Adrenal gland (tissue), 5 donors: ENCODE measurements around the gene CTNS.

ENCODE experiments used
- POLR2A ChIP-seq, 2 donors: fragments of 450-650 bp; IDR thresholded peaks; one replicate each; pipeline ENCODE4 v1.6.1; 2017; ENCODE audit warnings: antibody characterized with exemption in 2 of 2, mild to moderate bottlenecking in 2 of 2, moderate library complexity in 1 of 2
- TF ChIP-seq, protein P1 (sequence below), 6 experiments: fragments of 450-650 bp in 4 of 6; fragments of 200-600 bp in 2 of 6; sonication (generic) in 1 of 6; IDR thresholded peaks; 1 replicate in 5 of 6; 2 replicates in 1 of 6; pipeline versions ENCODE4 v1.5.1 to v1.8.0; 2016 to 2021; ENCODE audit warnings: antibody characterized with exemption in 6 of 6, mild to moderate bottlenecking in 2 of 6, moderate library complexity in 1 of 6
- donor health status: DM: no; HTN: no; CAD: no.

DNA sequence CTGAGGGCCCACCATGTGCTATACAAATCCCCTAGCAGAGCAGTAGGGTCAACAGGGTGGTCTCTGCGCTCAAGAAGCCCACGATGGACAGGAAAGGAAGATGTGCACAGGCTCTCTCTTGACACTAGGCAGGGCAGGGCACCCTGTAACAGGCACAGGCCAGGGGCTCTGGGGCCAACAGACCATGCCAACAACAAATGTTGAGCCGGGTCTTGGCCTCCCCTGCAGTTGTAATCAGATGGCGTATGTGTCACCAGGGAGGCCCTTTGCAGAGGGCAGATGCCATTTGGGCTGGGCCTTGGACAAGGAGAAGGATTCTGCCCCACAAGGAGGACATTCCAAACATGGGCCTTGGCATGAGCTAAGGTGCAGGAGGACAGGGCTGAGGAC lies 32.7 kb upstream of the CTNS start:
- TF ChIP-seq, protein P1, sequence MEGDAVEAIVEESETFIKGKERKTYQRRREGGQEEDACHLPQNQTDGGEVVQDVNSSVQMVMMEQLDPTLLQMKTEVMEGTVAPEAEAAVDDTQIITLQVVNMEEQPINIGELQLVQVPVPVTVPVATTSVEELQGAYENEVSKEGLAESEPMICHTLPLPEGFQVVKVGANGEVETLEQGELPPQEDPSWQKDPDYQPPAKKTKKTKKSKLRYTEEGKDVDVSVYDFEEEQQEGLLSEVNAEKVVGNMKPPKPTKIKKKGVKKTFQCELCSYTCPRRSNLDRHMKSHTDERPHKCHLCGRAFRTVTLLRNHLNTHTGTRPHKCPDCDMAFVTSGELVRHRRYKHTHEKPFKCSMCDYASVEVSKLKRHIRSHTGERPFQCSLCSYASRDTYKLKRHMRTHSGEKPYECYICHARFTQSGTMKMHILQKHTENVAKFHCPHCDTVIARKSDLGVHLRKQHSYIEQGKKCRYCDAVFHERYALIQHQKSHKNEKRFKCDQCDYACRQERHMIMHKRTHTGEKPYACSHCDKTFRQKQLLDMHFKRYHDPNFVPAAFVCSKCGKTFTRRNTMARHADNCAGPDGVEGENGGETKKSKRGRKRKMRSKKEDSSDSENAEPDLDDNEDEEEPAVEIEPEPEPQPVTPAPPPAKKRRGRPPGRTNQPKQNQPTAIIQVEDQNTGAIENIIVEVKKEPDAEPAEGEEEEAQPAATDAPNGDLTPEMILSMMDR (IDR thresholded peaks at IDR 0.05): no peak
- no peak for TF ChIP-seq POLR2A (IDR thresholded peaks at IDR 0.05)
